ENCODE data around the gene ZNF74.

Gene ZNF74

GRCh38 chr22:20399866-20400605 lies 6.1 kb downstream of the ZNF74 start:
- H3K4me3 ChIP-seq (ENCODE audit: low read depth in 1 of 5, low read length in 5 of 5), result no peak overlapping the region
- peaks cover 0 to 35% (median 15%) of the 10 kb centered on the region in 5 donors for H3K36me3 ChIP-seq (ENCODE audit: control insufficient read depth in 5 of 5, insufficient read depth in 5 of 5, low read length in 5 of 5)
- H3K27me3 ChIP-seq (ENCODE audit: control insufficient read depth in 5 of 5, insufficient read depth in 4 of 5, low read length in 5 of 5), result no peaks in the 10 kb centered on the region
- no peaks in the 10 kb centered on the region for H3K9me3 ChIP-seq (ENCODE audit: control insufficient read depth in 5 of 5, low read length in 5 of 5)
- H3K4me1 ChIP-seq (ENCODE audit: control insufficient read depth in 5 of 5, insufficient read depth in 5 of 5, low read length in 5 of 5), result peaks cover 0 to 15% (median 10%) of the 10 kb centered on the region in 5 donors
- no peak overlapping the region for H3K9ac ChIP-seq (ENCODE audit: low read length in 5 of 5)
- no peak overlapping the region for H3K27ac ChIP-seq (ENCODE audit: low read depth, low read length)

- H3K27me3 ChIP-seq (ENCODE audit: control insufficient read depth in 5 of 5, insufficient read depth in 4 of 5, low read length in 5 of 5), result no peaks in the 10 kb centered on the region
- no peak overlapping the region for H3K27ac ChIP-seq (ENCODE audit: low read depth, low read length)
- peaks cover 0 to 42% (median 22%) of the 10 kb centered on the region in 5 donors for H3K36me3 ChIP-seq (ENCODE audit: control insufficient read depth in 5 of 5, insufficient read depth in 5 of 5, low read length in 5 of 5)
- H3K4me3 ChIP-seq (ENCODE audit: low read depth in 1 of 5, low read length in 5 of 5), result no peak overlapping the region
- no peak overlapping the region for H3K9ac ChIP-seq (ENCODE audit: low read length in 5 of 5)
- peaks cover 0 to 9% (median 4%) of the 10 kb centered on the region in 5 donors for H3K4me1 ChIP-seq (ENCODE audit: control insufficient read depth in 5 of 5, insufficient read depth in 5 of 5, low read length in 5 of 5)
- H3K9me3 ChIP-seq (ENCODE audit: control insufficient read depth in 5 of 5, low read length in 5 of 5), result no peaks in the 10 kb centered on the region
Observed at GRCh38 chr22:20400606-20401375, 6.8 kb downstream of the ZNF74 start.

- no peak overlapping the region for H3K9ac ChIP-seq (ENCODE audit: low read length in 5 of 5)
- peaks cover 0 to 49% (median 29%) of the 10 kb centered on the region in 5 donors for H3K36me3 ChIP-seq (ENCODE audit: control insufficient read depth in 5 of 5, insufficient read depth in 5 of 5, low read length in 5 of 5)
- H3K4me3 ChIP-seq (ENCODE audit: low read depth in 1 of 5, low read length in 5 of 5), result no peak overlapping the region
- peaks cover 0 to 4% (median 1%) of the 10 kb centered on the region in 5 donors for H3K4me1 ChIP-seq (ENCODE audit: control insufficient read depth in 5 of 5, insufficient read depth in 5 of 5, low read length in 5 of 5)
- no peaks in the 10 kb centered on the region for H3K27me3 ChIP-seq (ENCODE audit: control insufficient read depth in 5 of 5, insufficient read depth in 4 of 5, low read length in 5 of 5)
- H3K9me3 ChIP-seq (ENCODE audit: control insufficient read depth in 5 of 5, low read length in 5 of 5), result no peaks in the 10 kb centered on the region
- H3K27ac ChIP-seq (ENCODE audit: low read depth, low read length), result no peak overlapping the region
Observed at GRCh38 chr22:20401376-20402014, 7.5 kb downstream of the ZNF74 start.

GRCh38 chr22:20402960-20403778 lies 9.2 kb downstream of the ZNF74 start:
- peaks cover 0 to 62% (median 41%) of the 10 kb centered on the region in 5 donors for H3K36me3 ChIP-seq (ENCODE audit: control insufficient read depth in 5 of 5, insufficient read depth in 5 of 5, low read length in 5 of 5)
- H3K27me3 ChIP-seq (ENCODE audit: control insufficient read depth in 5 of 5, insufficient read depth in 4 of 5, low read length in 5 of 5), result no peaks in the 10 kb centered on the region
- no peak overlapping the region for H3K4me3 ChIP-seq (ENCODE audit: low read depth in 1 of 5, low read length in 5 of 5)
- H3K27ac ChIP-seq (ENCODE audit: low read depth, low read length), result no peak overlapping the region
- no peaks in the 10 kb centered on the region for H3K4me1 ChIP-seq (ENCODE audit: control insufficient read depth in 5 of 5, insufficient read depth in 5 of 5, low read length in 5 of 5)
- no peaks in the 10 kb centered on the region for H3K9me3 ChIP-seq (ENCODE audit: control insufficient read depth in 5 of 5, low read length in 5 of 5)
- no peak overlapping the region for H3K9ac ChIP-seq (ENCODE audit: low read length in 5 of 5)

GRCh38 chr22:20403779-20404140 lies 9.8 kb downstream of the ZNF74 start:
- H3K27ac ChIP-seq (ENCODE audit: low read depth, low read length), result no peak overlapping the region
- H3K27me3 ChIP-seq (ENCODE audit: control insufficient read depth in 5 of 5, insufficient read depth in 4 of 5, low read length in 5 of 5), result no peaks in the 10 kb centered on the region
- no peaks in the 10 kb centered on the region for H3K4me1 ChIP-seq (ENCODE audit: control insufficient read depth in 5 of 5, insufficient read depth in 5 of 5, low read length in 5 of 5)
- peaks cover 0 to 62% (median 41%) of the 10 kb centered on the region in 5 donors for H3K36me3 ChIP-seq (ENCODE audit: control insufficient read depth in 5 of 5, insufficient read depth in 5 of 5, low read length in 5 of 5)
- no peak overlapping the region for H3K9ac ChIP-seq (ENCODE audit: low read length in 5 of 5)
- no peaks in the 10 kb centered on the region for H3K9me3 ChIP-seq (ENCODE audit: control insufficient read depth in 5 of 5, low read length in 5 of 5)
- H3K4me3 ChIP-seq (ENCODE audit: low read depth in 1 of 5, low read length in 5 of 5), result no peak overlapping the region

- no peak overlapping the region for H3K27ac ChIP-seq (ENCODE audit: low read depth, low read length)
- no peaks in the 10 kb centered on the region for H3K4me1 ChIP-seq (ENCODE audit: control insufficient read depth in 5 of 5, insufficient read depth in 5 of 5, low read length in 5 of 5)
- no peaks in the 10 kb centered on the region for H3K27me3 ChIP-seq (ENCODE audit: control insufficient read depth in 5 of 5, insufficient read depth in 4 of 5, low read length in 5 of 5)
- no peaks in the 10 kb centered on the region for H3K9me3 ChIP-seq (ENCODE audit: control insufficient read depth in 5 of 5, low read length in 5 of 5)
- no peak overlapping the region for H3K9ac ChIP-seq (ENCODE audit: low read length in 5 of 5)
- peaks cover 0 to 62% (median 41%) of the 10 kb centered on the region in 5 donors for H3K36me3 ChIP-seq (ENCODE audit: control insufficient read depth in 5 of 5, insufficient read depth in 5 of 5, low read length in 5 of 5)
- H3K4me3 ChIP-seq (ENCODE audit: low read depth in 1 of 5, low read length in 5 of 5), result no peak overlapping the region
Observed at GRCh38 chr22:20404881-20405280, 10.9 kb downstream of the ZNF74 start.

GRCh38 chr22:20405291-20405930 lies 11.5 kb downstream of the ZNF74 start:
- Histone ChIP-seq H3K27ac (ENCODE audit: low read depth, low read length) (no peak overlapping the region), H3K9ac (ENCODE audit: low read length in 5 of 5) (no peak overlapping the region), H3K4me3 (ENCODE audit: low read depth in 1 of 5, low read length in 5 of 5) (no peak overlapping the region), H3K4me1 (ENCODE audit: control insufficient read depth in 5 of 5, insufficient read depth in 5 of 5, low read length in 5 of 5) (no peaks in the 10 kb centered on the region), H3K27me3 (ENCODE audit: control insufficient read depth in 5 of 5, insufficient read depth in 4 of 5, low read length in 5 of 5) (no peaks in the 10 kb centered on the region), H3K36me3 (ENCODE audit: control insufficient read depth in 5 of 5, insufficient read depth in 5 of 5, low read length in 5 of 5) (peaks cover 0 to 62% (median 41%) of the 10 kb centered on the region in 5 donors), H3K9me3 (ENCODE audit: control insufficient read depth in 5 of 5, low read length in 5 of 5) (no peaks in the 10 kb centered on the region)

- peaks cover 0 to 58% (median 39%) of the 10 kb centered on the region in 5 donors for H3K36me3 ChIP-seq (ENCODE audit: control insufficient read depth in 5 of 5, insufficient read depth in 5 of 5, low read length in 5 of 5)
- H3K27me3 ChIP-seq (ENCODE audit: control insufficient read depth in 5 of 5, insufficient read depth in 4 of 5, low read length in 5 of 5), result no peaks in the 10 kb centered on the region
- H3K4me1 ChIP-seq (ENCODE audit: control insufficient read depth in 5 of 5, insufficient read depth in 5 of 5, low read length in 5 of 5), result no peaks in the 10 kb centered on the region
- no peak overlapping the region for H3K4me3 ChIP-seq (ENCODE audit: low read depth in 1 of 5, low read length in 5 of 5)
- H3K9me3 ChIP-seq (ENCODE audit: control insufficient read depth in 5 of 5, low read length in 5 of 5), result no peaks in the 10 kb centered on the region
- H3K27ac ChIP-seq (ENCODE audit: low read depth, low read length), result no peak overlapping the region
- no peak overlapping the region for H3K9ac ChIP-seq (ENCODE audit: low read length in 5 of 5)
Observed at GRCh38 chr22:20405931-20406685, 12.2 kb downstream of the ZNF74 start.

Measured in subcutaneous abdominal adipose tissue (tissue), 5 donors.